GM23338 (cell line): ENCODE measurements around the gene PCGF3. TPM values are rescaled to one million over a fixed set of nuclear protein-coding genes. Genes with fewer than 3 reads are reported as not detected.

Experiments used
- ATAC-seq: fragments of 200-7000 bp; cut with Tn5 transposase; 3 replicates; pipeline ENCODE4 v1.9.1; 2020
- DNase-seq: peaks from one replicate; pipeline ENCODE4 v3.0.0-alpha.2; 2015; ENCODE audit warnings: low spot score
- H2AFZ ChIP-seq: fragments of 200-600 bp; sonication (generic); 2 replicates; pipeline ENCODE4 v1.8.0; 2016; ENCODE audit warnings: antibody characterized with exemption, mild to moderate bottlenecking, moderate library complexity
- H3F3A ChIP-seq: fragments of 200-600 bp; sonication (generic); replicated peaks from 2 replicates; pipeline ENCODE4 v1.8.0; 2017; ENCODE audit warnings: antibody characterized with exemption, mixed run types, low read depth
- H3K27ac ChIP-seq: fragments of 200-600 bp; sonication (generic); 2 replicates; pipeline ENCODE4 v1.6.1; 2016; ENCODE audit warnings: low read depth
- H3K27me3 ChIP-seq: fragments of 200-600 bp; sonication (generic); 2 replicates; pipeline ENCODE4 v1.8.0; 2016; ENCODE audit warnings: mild to moderate bottlenecking, mixed run types, moderate library complexity; ENCODE audit not compliant: insufficient read depth
- H3K36me3 ChIP-seq: fragments of 200-600 bp; sonication (generic); 2 replicates; pipeline ENCODE4 v1.8.0; 2016; ENCODE audit warnings: mild to moderate bottlenecking; ENCODE audit not compliant: insufficient read depth
- H3K4me1 ChIP-seq: fragments of 200-600 bp; sonication (generic); 2 replicates; pipeline ENCODE4 v1.8.0; 2016; ENCODE audit warnings: mild to moderate bottlenecking, moderate library complexity; ENCODE audit not compliant: insufficient read depth
- H3K4me2 ChIP-seq: fragments of 200-600 bp; sonication (generic); 2 replicates; pipeline ENCODE4 v1.7.1; 2017; ENCODE audit warnings: mixed run types
- H3K4me3 ChIP-seq: fragments of 200-600 bp; sonication (generic); 2 replicates; pipeline ENCODE4 v1.6.1; 2016; ENCODE audit warnings: mixed run types
- H3K79me2 ChIP-seq: fragments of 200-600 bp; sonication (generic); replicated peaks from 2 replicates; pipeline ENCODE4 v1.8.0; 2017; ENCODE audit warnings: mild to moderate bottlenecking; ENCODE audit not compliant: insufficient read depth
- H3K9me2 ChIP-seq: fragments of 200-600 bp; sonication (generic); 2 replicates; pipeline ENCODE4 v1.8.0; 2017; ENCODE audit not compliant: insufficient read depth
- H4K20me1 ChIP-seq: fragments of 200-600 bp; sonication (generic); replicated peaks from 2 replicates; pipeline ENCODE4 v1.8.0; 2017; ENCODE audit warnings: mild to moderate bottlenecking; ENCODE audit not compliant: insufficient read depth
- H3K27ac Mint-ChIP-seq: 2 replicates; pipeline ENCODE4 v1.8.0; 2020; ENCODE audit warnings: inconsistent platforms, mild to moderate bottlenecking, moderate library complexity, mixed read lengths
- H3K27me3 Mint-ChIP-seq: 3 replicates; pipeline ENCODE4 v1.8.0; 2022; ENCODE audit warnings: low read depth, mild to moderate bottlenecking, moderate library complexity, mixed read lengths, inconsistent platforms; ENCODE audit not compliant: insufficient read depth, poor library complexity
- H3K36me3 Mint-ChIP-seq: 3 replicates; pipeline ENCODE4 v1.8.0; 2021; ENCODE audit warnings: low read depth, mild to moderate bottlenecking, inconsistent platforms, moderate library complexity, mixed read lengths
- H3K4me1 Mint-ChIP-seq: 3 replicates; pipeline ENCODE4 v1.8.0; 2020; ENCODE audit warnings: mild to moderate bottlenecking, inconsistent platforms, mixed read lengths
- H3K4me3 Mint-ChIP-seq: 3 replicates; pipeline ENCODE4 v1.8.0; 2021; ENCODE audit warnings: moderate library complexity, mild to moderate bottlenecking, inconsistent platforms, mixed read lengths
- H3K9me3 Mint-ChIP-seq: 3 replicates; pipeline ENCODE4 v1.8.0; 2020; ENCODE audit warnings: moderate library complexity, mild to moderate bottlenecking, inconsistent platforms, mixed read lengths
- EZH2 ChIP-seq: fragments of 200-600 bp; sonication (generic); IDR thresholded peaks from one replicate; pipeline ENCODE4 v1.8.0; 2017; ENCODE audit warnings: antibody characterized with exemption, mild to moderate bottlenecking, low read depth; ENCODE audit not compliant: unreplicated experiment
- EZH2phosphoT487 ChIP-seq: fragments of 200-600 bp; sonication (generic); IDR thresholded peaks from one replicate; pipeline ENCODE4 v1.8.1; 2018; ENCODE audit warnings: antibody characterized with exemption; ENCODE audit not compliant: unreplicated experiment
- JUNB ChIP-seq: IDR thresholded peaks from one replicate; pipeline ENCODE4 v1.6.1; 2016; ENCODE audit warnings: antibody characterized with exemption; ENCODE audit not compliant: unreplicated experiment
- NANOG ChIP-seq: IDR thresholded peaks from 2 replicates; pipeline ENCODE4 v1.6.1; 2016; ENCODE audit warnings: antibody characterized with exemption, borderline replicate concordance
- POLR2AphosphoS5 ChIP-seq: IDR thresholded peaks from 2 replicates; pipeline ENCODE4 v1.6.1; 2016; ENCODE audit warnings: antibody characterized with exemption, low read depth
- ZNF114 ChIP-seq: fragments of 250-450 bp; sonication (Bioruptor Pico); IDR thresholded peaks from 2 replicates; pipeline ENCODE4 v1.5.0; 2020; ENCODE audit warnings: mild to moderate bottlenecking, moderate library complexity
- ZNF331 ChIP-seq: fragments of 250-450 bp; sonication (Bioruptor Pico); IDR thresholded peaks from 2 replicates; pipeline ENCODE4 v1.5.0; 2020; ENCODE audit warnings: low read depth, mild to moderate bottlenecking, moderate library complexity
- polyA plus RNA-seq: library from polyadenylated mRNA; unstranded; fragments of >200 nt; fragmentation: Nextera tagmentation; extraction: Ambion mirVana; gene quantifications from 2 replicates; pipeline ENCODE4 v1.2.1, GENCODE V29; 2016
- total RNA-seq: library from RNA; depleted of rRNA; stranded (reverse); fragments of >200 nt; shearing (Covaris generic); gene quantifications from 2 replicates; pipeline ENCODE4 v1.2.3, GENCODE V29; 2014
- TF ChIP-seq, protein P1 (sequence below): IDR thresholded peaks from one replicate; pipeline ENCODE4 v1.6.1; 2018; ENCODE audit warnings: antibody characterized with exemption; ENCODE audit not compliant: unreplicated experiment
- TF ChIP-seq, protein P2 (sequence below), 2 experiments: fragments of 200-600 bp in 1 of 2; sonication (generic) in 1 of 2; conservative IDR thresholded peaks; 2 replicates each; pipeline versions ENCODE4 v1.5.1 to v1.6.1; 2016 to 2017; ENCODE audit warnings: antibody characterized with exemption in 2 of 2, low read depth in 2 of 2, mild to moderate bottlenecking in 2 of 2, moderate library complexity in 1 of 2

Gene PCGF3
- total and polyA plus RNA-seq, 2 experiments from 2014 or later = 33.1 to 49.0 TPM

DNA sequence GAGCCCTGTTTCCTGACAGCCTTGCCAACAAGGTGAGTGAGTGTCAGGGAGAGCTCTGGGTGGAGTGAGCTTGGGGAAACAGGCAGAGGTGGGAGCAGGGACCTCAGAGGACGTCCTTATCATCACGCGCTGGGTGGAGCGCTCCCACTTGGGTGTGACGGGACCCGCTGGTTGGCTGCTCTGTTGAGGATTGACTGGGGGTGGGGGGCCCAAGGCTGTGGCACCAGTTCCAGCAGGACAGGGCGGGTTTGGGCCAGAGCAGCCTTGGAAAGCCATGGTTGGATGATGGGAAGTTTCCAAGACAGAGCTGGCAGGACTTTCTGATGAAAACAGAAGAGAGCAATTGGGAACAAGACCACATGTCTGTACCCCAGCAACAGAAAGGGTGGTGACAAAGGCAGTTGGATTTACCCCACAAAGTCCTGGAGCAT is 3.0 kb upstream of the PCGF3 start (continued):
- TF ChIP-seq, protein P1, sequence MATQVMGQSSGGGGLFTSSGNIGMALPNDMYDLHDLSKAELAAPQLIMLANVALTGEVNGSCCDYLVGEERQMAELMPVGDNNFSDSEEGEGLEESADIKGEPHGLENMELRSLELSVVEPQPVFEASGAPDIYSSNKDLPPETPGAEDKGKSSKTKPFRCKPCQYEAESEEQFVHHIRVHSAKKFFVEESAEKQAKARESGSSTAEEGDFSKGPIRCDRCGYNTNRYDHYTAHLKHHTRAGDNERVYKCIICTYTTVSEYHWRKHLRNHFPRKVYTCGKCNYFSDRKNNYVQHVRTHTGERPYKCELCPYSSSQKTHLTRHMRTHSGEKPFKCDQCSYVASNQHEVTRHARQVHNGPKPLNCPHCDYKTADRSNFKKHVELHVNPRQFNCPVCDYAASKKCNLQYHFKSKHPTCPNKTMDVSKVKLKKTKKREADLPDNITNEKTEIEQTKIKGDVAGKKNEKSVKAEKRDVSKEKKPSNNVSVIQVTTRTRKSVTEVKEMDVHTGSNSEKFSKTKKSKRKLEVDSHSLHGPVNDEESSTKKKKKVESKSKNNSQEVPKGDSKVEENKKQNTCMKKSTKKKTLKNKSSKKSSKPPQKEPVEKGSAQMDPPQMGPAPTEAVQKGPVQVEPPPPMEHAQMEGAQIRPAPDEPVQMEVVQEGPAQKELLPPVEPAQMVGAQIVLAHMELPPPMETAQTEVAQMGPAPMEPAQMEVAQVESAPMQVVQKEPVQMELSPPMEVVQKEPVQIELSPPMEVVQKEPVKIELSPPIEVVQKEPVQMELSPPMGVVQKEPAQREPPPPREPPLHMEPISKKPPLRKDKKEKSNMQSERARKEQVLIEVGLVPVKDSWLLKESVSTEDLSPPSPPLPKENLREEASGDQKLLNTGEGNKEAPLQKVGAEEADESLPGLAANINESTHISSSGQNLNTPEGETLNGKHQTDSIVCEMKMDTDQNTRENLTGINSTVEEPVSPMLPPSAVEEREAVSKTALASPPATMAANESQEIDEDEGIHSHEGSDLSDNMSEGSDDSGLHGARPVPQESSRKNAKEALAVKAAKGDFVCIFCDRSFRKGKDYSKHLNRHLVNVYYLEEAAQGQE = no peak

DNA sequence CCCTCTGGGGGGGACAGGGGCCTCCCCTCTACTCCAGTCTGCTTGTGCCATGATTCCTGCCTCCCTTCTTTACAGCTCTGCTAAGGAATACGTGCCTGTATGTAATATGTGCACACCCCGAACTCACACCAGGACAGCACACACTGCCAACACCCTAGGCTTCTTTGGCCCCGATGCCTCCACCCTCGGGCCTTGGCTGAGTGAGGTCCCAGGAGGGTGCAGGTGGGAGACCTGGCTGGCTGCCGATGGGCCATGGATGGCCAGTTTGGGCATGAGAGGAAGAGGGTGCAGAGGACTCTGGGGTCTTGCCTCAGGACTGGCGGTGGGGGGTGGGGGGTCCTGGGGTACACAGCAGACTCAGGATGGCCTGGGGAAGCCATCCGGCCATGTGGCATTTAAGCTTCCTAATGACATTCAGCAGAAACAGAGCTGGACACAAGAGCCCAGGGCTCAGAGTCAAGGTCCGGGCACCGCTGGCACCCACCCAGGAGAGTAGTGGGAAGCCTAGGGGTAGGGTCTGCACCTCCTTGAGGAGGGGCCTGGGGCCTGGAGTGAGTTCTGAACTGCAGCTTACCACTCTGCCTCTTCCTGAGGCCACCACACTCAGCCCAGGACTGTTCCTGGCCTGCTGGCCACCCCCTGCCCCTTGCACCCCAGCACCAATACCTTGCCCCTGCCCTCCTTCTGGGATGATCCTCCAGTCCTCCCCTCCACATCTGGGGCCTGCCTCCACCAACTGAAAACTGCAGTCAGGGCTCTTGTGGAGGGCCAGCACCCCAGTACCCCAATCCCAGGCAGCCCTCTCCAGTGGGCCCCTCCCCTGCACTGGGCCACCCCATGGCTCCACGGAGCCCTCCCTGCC is 2.1 kb upstream of the PCGF3 start:
- DNase-seq = no peak
- Histone ChIP-seq H3K4me3 (no peak overlapping the region), H3K36me3 (no peaks in the 10 kb centered on the region), H3K4me2 (no peak overlapping the region), H3K27ac (no peak overlapping the region), H3K27me3 (peaks cover 6% of the 10 kb centered on the region; the same call in 1 of the 2 replicates), H3K9me2 (no peaks in the 10 kb centered on the region), H2AFZ (no peak overlapping the region), H4K20me1 (peaks cover 2% of the 10 kb centered on the region; the same call in 1 of the 2 replicates), H3K4me1 (no peaks in the 10 kb centered on the region), H3F3A (no peaks in the 10 kb centered on the region), H3K79me2 (peaks cover 9% of the 10 kb centered on the region)
- Mint-ChIP-seq H3K9me3 (no peaks in the 10 kb centered on the region), H3K27me3 (peaks cover 18% of the 10 kb centered on the region), H3K4me1 (peaks cover 7% of the 10 kb centered on the region; the same call in 2 of the 3 replicates), H3K36me3 (peaks cover 1% of the 10 kb centered on the region; the same call in 2 of the 3 replicates), H3K27ac (no peak overlapping the region), H3K4me3 (no peak overlapping the region)
- no peak for ATAC-seq
- TF ChIP-seq EZH2 (no peak), ZNF114 (no peak), ZNF331 (CRISPR knock-in tag) (no peak), POLR2AphosphoS5 (no peak), JUNB (no peak), NANOG (no peak), EZH2phosphoT487 (no peak)
- TF ChIP-seq, protein P1 = no peak
- TF ChIP-seq, protein P2, sequence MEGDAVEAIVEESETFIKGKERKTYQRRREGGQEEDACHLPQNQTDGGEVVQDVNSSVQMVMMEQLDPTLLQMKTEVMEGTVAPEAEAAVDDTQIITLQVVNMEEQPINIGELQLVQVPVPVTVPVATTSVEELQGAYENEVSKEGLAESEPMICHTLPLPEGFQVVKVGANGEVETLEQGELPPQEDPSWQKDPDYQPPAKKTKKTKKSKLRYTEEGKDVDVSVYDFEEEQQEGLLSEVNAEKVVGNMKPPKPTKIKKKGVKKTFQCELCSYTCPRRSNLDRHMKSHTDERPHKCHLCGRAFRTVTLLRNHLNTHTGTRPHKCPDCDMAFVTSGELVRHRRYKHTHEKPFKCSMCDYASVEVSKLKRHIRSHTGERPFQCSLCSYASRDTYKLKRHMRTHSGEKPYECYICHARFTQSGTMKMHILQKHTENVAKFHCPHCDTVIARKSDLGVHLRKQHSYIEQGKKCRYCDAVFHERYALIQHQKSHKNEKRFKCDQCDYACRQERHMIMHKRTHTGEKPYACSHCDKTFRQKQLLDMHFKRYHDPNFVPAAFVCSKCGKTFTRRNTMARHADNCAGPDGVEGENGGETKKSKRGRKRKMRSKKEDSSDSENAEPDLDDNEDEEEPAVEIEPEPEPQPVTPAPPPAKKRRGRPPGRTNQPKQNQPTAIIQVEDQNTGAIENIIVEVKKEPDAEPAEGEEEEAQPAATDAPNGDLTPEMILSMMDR (conservative IDR thresholded peaks at IDR 0.05; ENCODE audit: low read depth in 2 of 2) = no peak
